Measurements from ENCODE around the gene PCDHGC3. TPM values are rescaled to one million over a fixed set of nuclear protein-coding genes. Genes with fewer than 3 reads are reported as not detected.

The PCDHGC3 gene
- total RNA-seq (100 to 1,000 TPM in 1 of 2 donors, 10 to 100 TPM in 1; 65.4 to 101 TPM), polyA plus RNA-seq (ENCODE audit: insufficient read length in 6 of 6) (100 to 1,000 TPM; 110 to 152 (median 129) TPM)
- long read RNA-seq, donor 1, full-length matches to known transcripts: 50 of 56 reads
- long read RNA-seq, donor 1, partial matches to known transcripts: 6 of 56 reads
- long read RNA-seq, donor 1, other reads (novel, unspliced or antisense): 0 of 56 reads
- long read RNA-seq, donor 2, full-length matches to known transcripts: 55 of 86 reads
- long read RNA-seq, donor 2, partial matches to known transcripts: 31 of 86 reads
- long read RNA-seq, donor 2, other reads (novel, unspliced or antisense): 0 of 86 reads
- long read RNA-seq, donor 3, full-length matches to known transcripts: 38 of 76 reads
- long read RNA-seq, donor 3, partial matches to known transcripts: 38 of 76 reads
- long read RNA-seq, donor 3, other reads (novel, unspliced or antisense): 0 of 76 reads
- long read RNA-seq, donor 4, partial matches to known transcripts: 0 of 2 reads
- long read RNA-seq, donor 4, other reads (novel, unspliced or antisense): 0 of 2 reads
- long read RNA-seq, donor 5, full-length matches to known transcripts: 31 of 44 reads
- long read RNA-seq, donor 5, partial matches to known transcripts: 13 of 44 reads
- long read RNA-seq, donor 5, other reads (novel, unspliced or antisense): 0 of 44 reads
- long read RNA-seq, donor 6, full-length matches to known transcripts: 25 of 25 reads
- long read RNA-seq, donor 6, partial matches to known transcripts: 0 of 25 reads
- long read RNA-seq, donor 6, other reads (novel, unspliced or antisense): 0 of 25 reads
- long read RNA-seq, donor 7, full-length matches to known transcripts: 6 of 6 reads
- long read RNA-seq, donor 7, partial matches to known transcripts: 0 of 6 reads
- long read RNA-seq, donor 7, other reads (novel, unspliced or antisense): 0 of 6 reads
- long read RNA-seq, donor 8, full-length matches to known transcripts: 41 of 41 reads
- long read RNA-seq, donor 8, partial matches to known transcripts: 0 of 41 reads
- long read RNA-seq, donor 8, other reads (novel, unspliced or antisense): 0 of 41 reads
- long read RNA-seq, donor 9, partial matches to known transcripts: 0 of 1 reads
- long read RNA-seq, donor 9, other reads (novel, unspliced or antisense): 0 of 1 reads
- long read RNA-seq, donor 10, partial matches to known transcripts: 0 of 2 reads
- long read RNA-seq, donor 10, other reads (novel, unspliced or antisense): 1 of 2 reads
- long read RNA-seq, donor 11, full-length matches to known transcripts: 204 of 243 reads
- long read RNA-seq, donor 11, partial matches to known transcripts: 39 of 243 reads
- long read RNA-seq, donor 11, other reads (novel, unspliced or antisense): 0 of 243 reads
- long read RNA-seq, donor 12, full-length matches to known transcripts: 26 of 26 reads
- long read RNA-seq, donor 12, partial matches to known transcripts: 0 of 26 reads
- long read RNA-seq, donor 12, other reads (novel, unspliced or antisense): 0 of 26 reads

- peak; percentile 98 for ATAC-seq
- intact Hi-C loops (cut with DNase I): no loop called here
- peak within 1 kb of the TSS; percentile 80 to 84 for H3K27ac ChIP-seq
- H3K27me3 ChIP-seq: peaks cover 11 to 47% of the 10 kb centered on the region in 2 donors
- DNase-seq: peak; percentile 86 to 95 (median 90)
- peak within 1 kb of the TSS; percentile 51 to 52 for H3K4me3 ChIP-seq
- H3K4me1 ChIP-seq: peaks cover 20 to 25% of the 10 kb centered on the region in 2 donors
- peak in 1 of 2 donors; percentile 14 for TF ChIP-seq CTCF (IDR thresholded peaks at IDR 0.05)
- no peaks in the 10 kb centered on the region for H3K9me3 ChIP-seq
- no peaks in the 10 kb centered on the region for H3K36me3 ChIP-seq
Measured at GRCh38 chr5:141475625-141476131, at the start of gene PCDHGC3. Gene PCDHGC3 (plus strand): TSS chr5:141475966. CDS start chr5:141476117, 151 bp downstream.

GRCh38 chr5:141427783-141428426 is 47.9 kb upstream of the PCDHGC3 start:
- Histone ChIP-seq H3K4me1 (peaks cover 0 to 4% of the 10 kb centered on the region in 2 donors), H3K9me3 (peaks cover 0 to 90% of the 10 kb centered on the region in 2 donors), H3K4me3 (no peak overlapping the region), H3K36me3 (no peaks in the 10 kb centered on the region), H3K27me3 (peaks cover 35 to 97% of the 10 kb centered on the region in 2 donors), H3K27ac (no peak overlapping the region)
- no peak for TF ChIP-seq CTCF (IDR thresholded peaks at IDR 0.05)
- ATAC-seq (no peak), DNase-seq (peak in 1 of 4 donors; percentile 70)
- intact Hi-C loops (cut with DNase I): no loop called here

- H3K4me3 ChIP-seq: peak within 1 kb of the TSS in 1 of 2 donors; percentile 14
- intact Hi-C loops (cut with DNase I): loop anchor here in 1 of 2 donors (5.0 kb wide), 1 partner anchor 38 kb away; the partner anchor contains the start of gene PCDHGA8
- DNase-seq (peak in 1 of 4 donors; percentile 25), ATAC-seq (peak; percentile 75)
- H3K27me3 ChIP-seq: peaks cover 31 to 86% of the 10 kb centered on the region in 2 donors
- no peaks in the 10 kb centered on the region for H3K36me3 ChIP-seq
- H3K4me1 ChIP-seq: peaks cover 0 to 4% of the 10 kb centered on the region in 2 donors
- H3K9me3 ChIP-seq: peaks cover 0 to 89% of the 10 kb centered on the region in 2 donors
- H3K27ac ChIP-seq: no peak within 1 kb of the TSS
- TF ChIP-seq CTCF (IDR thresholded peaks at IDR 0.05): peak in 1 of 2 donors; percentile 21
Measured at GRCh38 chr5:141430332-141431113, 45.2 kb upstream of the PCDHGC3 start, which contains the start of gene PCDHGA12. Gene PCDHGA12 (plus strand): TSS chr5:141430507. CDS start chr5:141430760, 253 bp downstream.

Measured in left lung (tissue), 14 donors.